K562 (cell line): Measurements from ENCODE around the gene COX7A2. TPM values are rescaled to one million over a fixed set of nuclear protein-coding genes. Genes with fewer than 3 reads are reported as not detected.

Experiments
- ATAC-seq: fragments of 200-7000 bp; cut with Tn5 transposase; 3 replicates; pipeline ENCODE4 v1.9.1; 2020; ENCODE audit warnings: moderate library complexity
- BruUV-seq: library from RNA; stranded (reverse); fragments of 400-500 nt; replicated peaks from 2 replicates; lab custom pipeline; 2021; lab: Mats Ljungman, UMichigan
- CTCF ChIA-PET: fragments of 300-600 bp; formaldehyde crosslinking; extraction: SDS; loops from one replicate; lab custom pipeline; 2021; ENCODE audit warnings: low intra/inter-chr PET ratio; lab: Yijun Ruan, JAX
- POLR2A ChIA-PET: fragments of 300-600, 350-650 bp; sonication (Branson Sonifier 250); formaldehyde crosslinking; extraction: SDS; loops from one replicate; lab custom pipeline; 2021; ENCODE audit warnings: antibody characterized with exemption, inconsistent platforms; lab: Yijun Ruan, JAX
- DNase-seq, 4 experiments: peaks; one replicate each; pipeline versions ENCODE4 v3.0.0 to v3.0.0-alpha.2; 2011 to 2018; ENCODE audit warnings: low spot score in 3 of 4, mixed read lengths in 3 of 4; ENCODE audit errors: extremely low read depth in 1 of 4
- FAIRE-seq: peaks from 2 replicates; lab custom pipeline; 2011; peaks lifted over from hg19 to GRCh38; lab: Jason Lieb, UNC
- H2AFZ ChIP-seq: 2 replicates; pipeline ENCODE4 v1.6.0; 2011; ENCODE audit warnings: low read depth, low read length, control low read depth, inconsistent platforms
- H3K27ac ChIP-seq: fragments of 200-600 bp; 3 replicates; pipeline ENCODE4 v1.8.0; 2011; ENCODE audit warnings: low read depth, mild to moderate bottlenecking, control low read depth, inconsistent platforms, low read length, moderate library complexity, mixed read lengths; ENCODE audit errors: extremely low read depth
- H3K27me3 ChIP-seq, 2 experiments: fragments of 300-600 bp in 1 of 2; 2 replicates in 1 of 2; 3 replicates in 1 of 2; pipeline versions ENCODE4 v1.6.0 to v1.8.0; 2011; ENCODE audit warnings: inconsistent platforms in 2 of 2, low read length in 2 of 2, mild to moderate bottlenecking in 1 of 2, mixed read lengths in 1 of 2, moderate library complexity in 1 of 2; ENCODE audit not compliant: control insufficient read depth in 2 of 2, insufficient read depth in 2 of 2
- H3K36me3 ChIP-seq: fragments of 300-600 bp; 3 replicates; pipeline ENCODE4 v1.8.0; 2011; ENCODE audit warnings: mild to moderate bottlenecking, low read length, inconsistent platforms; ENCODE audit not compliant: control insufficient read depth, insufficient read depth
- H3K4me1 ChIP-seq, 2 experiments: fragments of 200-600 bp in 1 of 2; replicated peaks in 1 of 2; 2 replicates in 1 of 2; 3 replicates in 1 of 2; pipeline versions ENCODE4 v1.5.1 to v1.8.0; 2011; ENCODE audit warnings: inconsistent platforms in 2 of 2, low read length in 2 of 2, mild to moderate bottlenecking in 1 of 2, mixed read lengths in 1 of 2, moderate library complexity in 1 of 2; ENCODE audit not compliant: control insufficient read depth in 2 of 2, insufficient read depth in 2 of 2
- H3K4me2 ChIP-seq: 2 replicates; pipeline ENCODE4 v1.6.1; 2011; ENCODE audit warnings: low read length, control low read depth, inconsistent platforms, mixed read lengths; ENCODE audit not compliant: insufficient read depth
- H3K4me3 ChIP-seq: fragments of 200-600 bp; sonication (generic), shearing (Covaris generic); 2 replicates; pipeline ENCODE4 v1.5.1; 2016; ENCODE audit warnings: control low read depth, inconsistent platforms
- H3K79me2 ChIP-seq: fragments of 200-600 bp; 3 replicates; pipeline ENCODE4 v1.8.0; 2011; ENCODE audit warnings: low read length, inconsistent platforms; ENCODE audit not compliant: control insufficient read depth, insufficient read depth
- H3K9ac ChIP-seq, 2 experiments: 2 replicates each; pipeline versions ENCODE4 v1.6.0 to v1.6.1; 2011; ENCODE audit warnings: low read depth in 2 of 2, low read length in 2 of 2, control low read depth in 1 of 2, inconsistent platforms in 1 of 2, mild to moderate bottlenecking in 1 of 2, mixed read lengths in 1 of 2; ENCODE audit not compliant: insufficient read depth in 1 of 2
- H3K9me1 ChIP-seq: one replicate; pipeline ENCODE4 v1.6.0; 2011; ENCODE audit warnings: inconsistent platforms, mild to moderate bottlenecking, low read length, moderate library complexity; ENCODE audit not compliant: control insufficient read depth, insufficient read depth
- H3K9me3 ChIP-seq: replicated peaks from 2 replicates; pipeline ENCODE4 v1.5.1; 2011; ENCODE audit warnings: low read depth, low read length, inconsistent platforms; ENCODE audit not compliant: control insufficient read depth, insufficient read depth
- H4K20me1 ChIP-seq: replicated peaks from 2 replicates; pipeline ENCODE4 v1.6.1; 2011; ENCODE audit warnings: low read length, inconsistent platforms, mixed read lengths; ENCODE audit not compliant: control insufficient read depth, insufficient read depth
- CREB1 ChIP-seq, 2 experiments: sonication (generic) in 1 of 2; formaldehyde crosslinking in 1 of 2; IDR thresholded peaks; 2 replicates each; pipeline versions ENCODE4 v1.6.1 to v1.8.0; 2012 to 2022; ENCODE audit warnings: inconsistent platforms in 1 of 2, mild to moderate bottlenecking in 1 of 2, missing genetic modification reagents in 1 of 2, moderate library complexity in 1 of 2
- GATA2 ChIP-seq: sonication (generic); formaldehyde crosslinking; IDR thresholded peaks from 2 replicates; pipeline ENCODE4 v1.4.0; 2020; ENCODE audit warnings: mild to moderate bottlenecking, missing genetic modification reagents
- HES1 ChIP-seq: fragments of 450-650 bp; IDR thresholded peaks from 2 replicates; pipeline ENCODE4 v1.6.1; 2016; ENCODE audit warnings: low read depth, mild to moderate bottlenecking, moderate library complexity
- L3MBTL2 ChIP-seq: fragments of 450-650 bp; IDR thresholded peaks from 2 replicates; pipeline ENCODE4 v1.6.1; 2016; ENCODE audit warnings: mild to moderate bottlenecking, moderate library complexity
- MTA3 ChIP-seq: fragments of 450-650 bp; formaldehyde crosslinking; IDR thresholded peaks from 2 replicates; pipeline ENCODE4 v1.6.1; 2017; ENCODE audit warnings: mild to moderate bottlenecking, borderline replicate concordance
- NBN ChIP-seq: fragments of 450-650 bp; IDR thresholded peaks from 2 replicates; pipeline ENCODE4 v1.6.1; 2016; ENCODE audit warnings: low read depth, mild to moderate bottlenecking
- NFE2L1 ChIP-seq: fragments of 450-650 bp; IDR thresholded peaks from 2 replicates; pipeline ENCODE4 v1.6.1; 2016; ENCODE audit warnings: missing genetic modification characterization, low read depth, mild to moderate bottlenecking, missing compliant biosample characterization, moderate library complexity, borderline replicate concordance
- PML ChIP-seq: IDR thresholded peaks from 2 replicates; pipeline ENCODE4 v1.6.1; 2012; ENCODE audit warnings: low read length, inconsistent platforms
- RBM17 ChIP-seq: fragments of 200-400 bp; formaldehyde crosslinking; IDR thresholded peaks from 2 replicates; pipeline ENCODE4 v1.6.1; 2017; ENCODE audit warnings: low read depth, mild to moderate bottlenecking, low read length, borderline replicate concordance
- SMC3 ChIP-seq: conservative IDR thresholded peaks from 2 replicates; pipeline ENCODE4 v1.6.1; 2011; ENCODE audit warnings: low read depth, low read length, improper control_type of control experiment; ENCODE audit not compliant: insufficient read depth
- SPI1 ChIP-seq: IDR thresholded peaks from 2 replicates; pipeline ENCODE4 v1.6.1; 2011; ENCODE audit warnings: low read depth, low read length, control low read depth, borderline replicate concordance
- SRSF1 ChIP-seq: fragments of 200-400 bp; formaldehyde crosslinking; IDR thresholded peaks from 2 replicates; pipeline ENCODE4 v1.6.1; 2017; ENCODE audit warnings: mild to moderate bottlenecking, low read depth, low read length, moderate library complexity
- TFAP4 ChIP-seq: sonication (generic); formaldehyde crosslinking; IDR thresholded peaks from 2 replicates; pipeline ENCODE4 v1.8.0; 2022; ENCODE audit warnings: missing genetic modification reagents, mild to moderate bottlenecking, moderate library complexity, borderline replicate concordance
- ZNF347 ChIP-seq: fragments of 450-650 bp; formaldehyde crosslinking; IDR thresholded peaks from 2 replicates; pipeline ENCODE4 v1.4.0; 2020; ENCODE audit warnings: low read depth, mild to moderate bottlenecking, moderate library complexity
- ZNF77 ChIP-seq: fragments of 250-450 bp; sonication (Bioruptor Pico); IDR thresholded peaks from 2 replicates; pipeline ENCODE4 v1.5.0; 2020
- WGBS: fragments of 100-300 bp; shearing (Covaris generic); methylation state at CpG from one replicate; pipeline ENCODE4 v1.1.6; 2016; ENCODE audit warnings: low coverage, mixed read lengths; ENCODE audit not compliant: insufficient coverage; ENCODE audit errors: missing lambda C conversion rate; 5-methylcytosine and 5-hydroxymethylcytosine counted together
- in situ Hi-C: fragments of 300-500 bp; cut with MboI; formaldehyde crosslinking; loops from 4 replicates; pipeline ENCODE4 v1.15.0; 2018; ENCODE audit warnings: inconsistent platforms, mixed read lengths
- intact Hi-C: fragments of 100-400 bp; cut with micrococcal nuclease; formaldehyde crosslinking; loops from 2 replicates; pipeline ENCODE4 v1.14.2; 2022
- polyA plus RNA-seq, 8 experiments: library from polyadenylated mRNA; depleted of rRNA in 4 of 8; stranded (reverse) in 5 of 8; unstranded in 3 of 8; fragments of >200 nt; fragmentation: Nextera tagmentation in 2 of 8; fragmentation: Illumina TruSeq in 1 of 8; extraction: Ambion mirVana in 2 of 8; extraction: Trizol in 1 of 8; gene quantifications; 2 replicates each; pipeline versions ENCODE4 v1.2.1 to v1.2.3, GENCODE V29; 2011 to 2014; ENCODE audit warnings: inconsistent platforms in 1 of 8, missing spikeins in 1 of 8
- total RNA-seq, 7 experiments: library from RNA; depleted of rRNA in 6 of 7; stranded (reverse); fragments of >200 nt in 6 of 7; fragmentation: Illumina TruSeq in 2 of 7; extraction: Trizol in 2 of 7; gene quantifications; 2 replicates each; pipeline versions ENCODE4 v1.2.1 to v1.2.3, GENCODE V29; 2011 to 2021; ENCODE audit warnings: low replicate concordance in 1 of 7

Gene COX7A2
- total and polyA plus RNA-seq, 9 of the 15 experiments (the other 6 are each of a cell fraction or from before 2014, with no cell fraction given), result 234 to 2,216 (median 585) TPM

- ATAC-seq (no peak), DNase-seq (no peak), FAIRE-seq (no peak)
- Histone ChIP-seq H3K4me2 (no peak overlapping the region), H3K9me3 (no peaks in the 10 kb centered on the region), H3K9me1 (no peaks in the 10 kb centered on the region), H3K4me1 (no peaks in the 10 kb centered on the region), H3K79me2 (no peaks in the 10 kb centered on the region), H3K9ac (no peak overlapping the region), H3K4me3 (no peak overlapping the region), H2AFZ (no peak overlapping the region), H4K20me1 (no peaks in the 10 kb centered on the region), H3K27ac (no peak overlapping the region), H3K27me3 (no peaks in the 10 kb centered on the region), H3K36me3 (peaks cover 21% of the 10 kb centered on the region)
- 60% methylated on average over 3 of the region's 3 CpGs for WGBS
- BruUV-seq, result no TSS peak
- TF ChIP-seq SMC3 (no peak), CREB1 (IDR thresholded peaks at IDR 0.05) (no peak), CREB1 (CRISPR knock-in tag; IDR thresholded peaks at IDR 0.05) (no peak), TFAP4 (CRISPR knock-in tag) (no peak), L3MBTL2 (no peak), SRSF1 (no peak), ZNF347 (CRISPR knock-in tag) (no peak), NFE2L1 (no peak), SPI1 (no peak), PML (no peak), MTA3 (no peak), NBN (no peak), GATA2 (CRISPR knock-in tag) (no peak), RBM17 (no peak), ZNF77 (no peak), HES1 (no peak)
- intact Hi-C loops (no loop called here), in situ Hi-C loops (no loop called here)
- POLR2A ChIA-PET, result no interaction called here
- CTCF ChIA-PET, result no interaction called here
Observed at GRCh38 chr6:75234126-75234865, 9.3 kb downstream of the COX7A2 start.
